HEK293 (cell line): ENCODE results near the gene GLT1D1.

Experiments
- CTCF ChIP-seq: fragments of 450-650 bp; formaldehyde crosslinking; IDR thresholded peaks from 2 replicates; pipeline ENCODE4 v1.5.1; 2016; ENCODE audit warnings: missing biosample characterization, missing genetic modification characterization
- REPIN1 ChIP-seq: fragments of 450-650 bp; formaldehyde crosslinking; IDR thresholded peaks from 2 replicates; pipeline ENCODE4 v1.5.1; 2017; ENCODE audit warnings: missing biosample characterization, missing genetic modification characterization, low read depth
- ZNF629 ChIP-seq: fragments of 450-650 bp; formaldehyde crosslinking; IDR thresholded peaks from 2 replicates; pipeline ENCODE4 v1.5.1; 2017; ENCODE audit warnings: missing biosample characterization, missing genetic modification characterization
- ZSCAN30 ChIP-seq: fragments of 450-650 bp; IDR thresholded peaks from 2 replicates; pipeline ENCODE4 v1.5.1; 2018; ENCODE audit warnings: missing biosample characterization, mild to moderate bottlenecking, missing genetic modification characterization, moderate library complexity

GRCh38 chr12:128909653-128910052 lies 56.4 kb downstream of the GLT1D1 start:
- TF ChIP-seq ZNF629 (tag by site-specific recombination) = no peak
- no peak for TF ChIP-seq CTCF (tag by site-specific recombination)
- TF ChIP-seq REPIN1 (tag by site-specific recombination) = no peak
- no peak for TF ChIP-seq ZSCAN30 (tag by site-specific recombination)
